ENCODE measurements around the gene MAP3K2. TPM values are rescaled to one million over a fixed set of nuclear protein-coding genes. Genes with fewer than 3 reads are reported as not detected.
"Not testable (repeated sequence)": the region's sequence is repeated elsewhere in the genome, so short reads cannot be mapped to it uniquely, and the experiment has no call there.

MAP3K2 gene
- total RNA-seq, 1 experiment from 2014 or later, result 38.7 TPM

GRCh38 chr2:127355407-127356008 is 32.3 kb downstream of the MAP3K2 start:
- Mint-ChIP-seq H3K27me3 (ENCODE audit: insufficient read depth, unreplicated experiment) (no peaks in the 10 kb centered on the region), H3K9me3 (ENCODE audit: unreplicated experiment) (peaks cover 10% of the 10 kb centered on the region), H3K27ac (ENCODE audit: unreplicated experiment) (no peak overlapping the region), H3K36me3 (ENCODE audit: insufficient read depth, unreplicated experiment) (no peaks in the 10 kb centered on the region), H3K4me3 (ENCODE audit: unreplicated experiment) (no peak overlapping the region), H3K4me1 (ENCODE audit: low read depth, unreplicated experiment) (peaks cover 16% of the 10 kb centered on the region)
- H3K9me3 ChIP-seq, result no peaks in the 10 kb centered on the region
- ChIA-PET POLR2A (no interaction called here), CTCF (no interaction called here)
- peak; percentile 68 for TF ChIP-seq CTCF (IDR thresholded peaks at IDR 0.05; ENCODE audit: insufficient read depth in 1 of 2, low read depth in 1 of 2, low read length in 1 of 2, severe bottlenecking in 1 of 2, unreplicated experiment in 1 of 2)
- H3K27me3 ChIP-seq (replicated peaks; ENCODE audit: control insufficient read depth, insufficient read depth, low read length), result no peaks in the 10 kb centered on the region
- intact Hi-C loops (cut with micrococcal nuclease; ENCODE audit: unreplicated experiment), result loop anchor here (1.0 to 2.0 kb wide), 2 partner anchors 61 to 124 kb away; no protein-coding TSS in a partner anchor
- H3K36me3 ChIP-seq (ENCODE audit: control insufficient read depth, insufficient read depth, low read length), result no peaks in the 10 kb centered on the region
- DNase-seq, result peak in 1 of 2 experiments; percentile 37
- H3K4me3 ChIP-seq (ENCODE audit: low read depth, low read length), result no peak overlapping the region
- BruUV-seq (replicated peaks), result no TSS peak
- H3K4me1 ChIP-seq, result peaks cover 5% of the 10 kb centered on the region; the same call in 1 of the 2 replicates

- H3K4me3 ChIP-seq (ENCODE audit: low read depth, low read length); H3K36me3 ChIP-seq (ENCODE audit: control insufficient read depth, insufficient read depth, low read length); H3K27me3 ChIP-seq (replicated peaks; ENCODE audit: control insufficient read depth, insufficient read depth, low read length); BruUV-seq (replicated peaks); H3K27ac Mint-ChIP-seq (ENCODE audit: unreplicated experiment); CTCF ChIA-PET; H3K27me3 Mint-ChIP-seq (ENCODE audit: insufficient read depth, unreplicated experiment); H3K4me1 Mint-ChIP-seq (ENCODE audit: low read depth, unreplicated experiment); H3K9me3 ChIP-seq; H3K4me1 ChIP-seq; H3K9me3 Mint-ChIP-seq (ENCODE audit: unreplicated experiment); H3K4me3 Mint-ChIP-seq (ENCODE audit: unreplicated experiment); POLR2A ChIA-PET; DNase-seq; H3K36me3 Mint-ChIP-seq (ENCODE audit: insufficient read depth, unreplicated experiment): not testable (repeated sequence)
- intact Hi-C loops (cut with micrococcal nuclease; ENCODE audit: unreplicated experiment), result loop anchor here (2.0 kb wide), 1 partner anchor 63 kb away; no protein-coding TSS in a partner anchor
Observed at GRCh38 chr2:127353873-127354676, 33.7 kb downstream of the MAP3K2 start.

- POLR2A ChIA-PET; H3K9me3 Mint-ChIP-seq (ENCODE audit: unreplicated experiment); H3K27ac Mint-ChIP-seq (ENCODE audit: unreplicated experiment); BruUV-seq (replicated peaks); H3K27me3 Mint-ChIP-seq (ENCODE audit: insufficient read depth, unreplicated experiment); H3K9me3 ChIP-seq; intact Hi-C loops (cut with micrococcal nuclease; ENCODE audit: unreplicated experiment); H3K4me1 Mint-ChIP-seq (ENCODE audit: low read depth, unreplicated experiment); H3K27me3 ChIP-seq (replicated peaks; ENCODE audit: control insufficient read depth, insufficient read depth, low read length); H3K4me3 ChIP-seq (ENCODE audit: low read depth, low read length); H3K36me3 Mint-ChIP-seq (ENCODE audit: insufficient read depth, unreplicated experiment); DNase-seq; H3K4me3 Mint-ChIP-seq (ENCODE audit: unreplicated experiment); H3K4me1 ChIP-seq; CTCF ChIA-PET; H3K36me3 ChIP-seq (ENCODE audit: control insufficient read depth, insufficient read depth, low read length): not testable (repeated sequence)
Observed at GRCh38 chr2:127353223-127353622, 34.6 kb downstream of the MAP3K2 start.

- Mint-ChIP-seq H3K36me3 (ENCODE audit: insufficient read depth, unreplicated experiment) (no peaks in the 10 kb centered on the region), H3K9me3 (ENCODE audit: unreplicated experiment) (peaks cover 10% of the 10 kb centered on the region), H3K27ac (ENCODE audit: unreplicated experiment) (no peak overlapping the region), H3K4me1 (ENCODE audit: low read depth, unreplicated experiment) (peaks cover 6% of the 10 kb centered on the region), H3K27me3 (ENCODE audit: insufficient read depth, unreplicated experiment) (no peaks in the 10 kb centered on the region), H3K4me3 (ENCODE audit: unreplicated experiment) (no peak overlapping the region)
- H3K4me1 ChIP-seq, result no peaks in the 10 kb centered on the region
- no peak for TF ChIP-seq CTCF (IDR thresholded peaks at IDR 0.05; ENCODE audit: insufficient read depth in 1 of 2, low read depth in 1 of 2, low read length in 1 of 2, severe bottlenecking in 1 of 2, unreplicated experiment in 1 of 2)
- no peaks in the 10 kb centered on the region for H3K36me3 ChIP-seq (ENCODE audit: control insufficient read depth, insufficient read depth, low read length)
- intact Hi-C loops (cut with micrococcal nuclease; ENCODE audit: unreplicated experiment), result no loop called here
- no peaks in the 10 kb centered on the region for H3K9me3 ChIP-seq
- CTCF ChIA-PET, result no interaction called here
- DNase-seq, result no peak
- no peak overlapping the region for H3K4me3 ChIP-seq (ENCODE audit: low read depth, low read length)
- POLR2A ChIA-PET, result interaction anchor here (0.6 kb wide), 1 partner anchor 14 kb away, joined by 4 read pairs; no protein-coding TSS in a partner anchor
- H3K27me3 ChIP-seq (replicated peaks; ENCODE audit: control insufficient read depth, insufficient read depth, low read length), result no peaks in the 10 kb centered on the region
- no TSS peak for BruUV-seq (replicated peaks)
Observed at GRCh38 chr2:127351603-127352002, 36.2 kb downstream of the MAP3K2 start.

Data from Caco-2 (cell line).